MCF 10A (cell line): ENCODE measurements around the gene KRT72. TPM values are rescaled to one million over a fixed set of nuclear protein-coding genes. Genes with fewer than 3 reads are reported as not detected.

Experiments used
- BruUV-seq: library from RNA; stranded (reverse); fragments of 400-500 nt; replicated peaks from 2 replicates; lab custom pipeline; 2021; lab: Mats Ljungman, UMichigan
- CTCF ChIA-PET: fragments of 300-600 bp; sonication (Branson Sonifier 250); formaldehyde crosslinking; extraction: SDS; loops from one replicate; lab custom pipeline; 2021; ENCODE audit warnings: antibody characterized with exemption, inconsistent platforms; lab: Yijun Ruan, JAX
- POLR2A ChIA-PET: fragments of 300-600, 350-650 bp; sonication (Branson Sonifier 250); formaldehyde crosslinking; extraction: SDS; loops from one replicate; lab custom pipeline; 2020; ENCODE audit warnings: antibody characterized with exemption, inconsistent platforms; lab: Yijun Ruan, JAX
- DNase-seq: peaks from one replicate; pipeline ENCODE4 v3.0.0-alpha.2; 2018; ENCODE audit not compliant: unreplicated experiment
- H3K27ac Mint-ChIP-seq: one replicate; pipeline ENCODE4 v1.8.0; 2022; ENCODE audit warnings: mild to moderate bottlenecking, low read depth, mixed read lengths; ENCODE audit not compliant: unreplicated experiment
- H3K27me3 Mint-ChIP-seq: one replicate; pipeline ENCODE4 v1.8.0; 2022; ENCODE audit warnings: mixed read lengths; ENCODE audit not compliant: insufficient read depth, unreplicated experiment
- H3K36me3 Mint-ChIP-seq: one replicate; pipeline ENCODE4 v1.8.0; 2022; ENCODE audit warnings: mild to moderate bottlenecking, moderate library complexity, mixed read lengths; ENCODE audit not compliant: insufficient read depth, unreplicated experiment
- H3K4me1 Mint-ChIP-seq: one replicate; pipeline ENCODE4 v1.8.0; 2022; ENCODE audit warnings: mixed read lengths; ENCODE audit not compliant: insufficient read depth, unreplicated experiment
- H3K4me3 Mint-ChIP-seq: one replicate; pipeline ENCODE4 v1.8.0; 2022; ENCODE audit warnings: mild to moderate bottlenecking, moderate library complexity, mixed read lengths; ENCODE audit not compliant: unreplicated experiment
- H3K9me3 Mint-ChIP-seq: one replicate; pipeline ENCODE4 v1.8.0; 2022; ENCODE audit warnings: mixed read lengths; ENCODE audit not compliant: unreplicated experiment
- CTCF ChIP-seq: fragments of 200-600 bp; IDR thresholded peaks from one replicate; pipeline ENCODE4 v1.8.0; 2022; ENCODE audit warnings: antibody characterized with exemption, mild to moderate bottlenecking; ENCODE audit not compliant: unreplicated experiment
- intact Hi-C: fragments of 100-400 bp; cut with micrococcal nuclease; formaldehyde crosslinking; loops from 2 replicates; pipeline ENCODE4 v1.14.1; 2022
- total RNA-seq: library from RNA; stranded (reverse); gene quantifications from 2 replicates; pipeline ENCODE4 v1.2.3, GENCODE V29; 2022

Gene KRT72
- total RNA-seq, 1 experiment from 2014 or later = not detected

- DNase-seq = no peak
- no peak for TF ChIP-seq CTCF
- peaks cover 49% of the 10 kb centered on the region for H3K27me3 Mint-ChIP-seq
These were observed 2.1 kb upstream of the KRT72 start for GRCh38 chr12:52603314-52603713.

GRCh38 chr12:52602552-52602951 is 1.3 kb upstream of the KRT72 start:
- intact Hi-C loops = no loop called here
- TF ChIP-seq CTCF = no peak
- H3K4me3 Mint-ChIP-seq = no peak overlapping the region
- POLR2A ChIA-PET = interaction anchor here (0.6 kb wide), 1 partner anchor 446 kb away, joined by 4 read pairs; no protein-coding TSS in a partner anchor
- no peaks in the 10 kb centered on the region for H3K36me3 Mint-ChIP-seq
- peaks cover 8% of the 10 kb centered on the region for H3K9me3 Mint-ChIP-seq
- no peak overlapping the region for H3K27ac Mint-ChIP-seq
- DNase-seq = no peak
- no peaks in the 10 kb centered on the region for H3K4me1 Mint-ChIP-seq
- CTCF ChIA-PET = no interaction called here
- BruUV-seq = no TSS peak
- H3K27me3 Mint-ChIP-seq = peaks cover 49% of the 10 kb centered on the region

More at GRCh38 chr12:52603314-52603713, 2.1 kb upstream of the KRT72 start:
- no peaks in the 10 kb centered on the region for H3K36me3 Mint-ChIP-seq
- ChIA-PET CTCF (no interaction called here), POLR2A (no interaction called here)
- peaks cover 8% of the 10 kb centered on the region for H3K9me3 Mint-ChIP-seq
- no peaks in the 10 kb centered on the region for H3K4me1 Mint-ChIP-seq
- intact Hi-C loops = no loop called here
- BruUV-seq = no TSS peak
- no peak overlapping the region for H3K4me3 Mint-ChIP-seq
- H3K27ac Mint-ChIP-seq = no peak overlapping the region

- CTCF ChIA-PET = interaction anchor here (1.0 kb wide), 1 partner anchor 79 kb away, joined by 4 read pairs; no protein-coding TSS in a partner anchor
- no peak for TF ChIP-seq CTCF
- DNase-seq = no peak
- POLR2A ChIA-PET = no interaction called here
- H3K4me3 Mint-ChIP-seq = no peak overlapping the region
- H3K27ac Mint-ChIP-seq = no peak overlapping the region
- no peaks in the 10 kb centered on the region for H3K36me3 Mint-ChIP-seq
- no peaks in the 10 kb centered on the region for H3K4me1 Mint-ChIP-seq
- BruUV-seq = no TSS peak
- H3K27me3 Mint-ChIP-seq = peaks cover 50% of the 10 kb centered on the region
- peaks cover 8% of the 10 kb centered on the region for H3K9me3 Mint-ChIP-seq
- intact Hi-C loops = no loop called here
These were observed 408 bp upstream of the KRT72 start for GRCh38 chr12:52601671-52602070.

GRCh38 chr12:52600475-52600874 is 788 bp downstream of the KRT72 start:
- H3K27ac Mint-ChIP-seq = no peak overlapping the region
- H3K4me3 Mint-ChIP-seq = no peak overlapping the region
- POLR2A ChIA-PET = no interaction called here
- H3K27me3 Mint-ChIP-seq = peaks cover 41% of the 10 kb centered on the region
- peaks cover 8% of the 10 kb centered on the region for H3K9me3 Mint-ChIP-seq
- DNase-seq = no peak
- CTCF ChIA-PET = interaction anchor here (1.0 kb wide), 1 partner anchor 78 kb away, joined by 4 read pairs; no protein-coding TSS in a partner anchor
- H3K4me1 Mint-ChIP-seq = no peaks in the 10 kb centered on the region
- H3K36me3 Mint-ChIP-seq = no peaks in the 10 kb centered on the region
- BruUV-seq = no TSS peak
- no peak for TF ChIP-seq CTCF
- intact Hi-C loops = no loop called here
